Measurements from ENCODE around the gene ASAH2. TPM values are rescaled to one million over a fixed set of nuclear protein-coding genes. Genes with fewer than 3 reads are reported as not detected.

Gene ASAH2
- total and polyA plus RNA-seq, 4 donors, result 0.75 to 3.0 (median 1.0) TPM

DNA sequence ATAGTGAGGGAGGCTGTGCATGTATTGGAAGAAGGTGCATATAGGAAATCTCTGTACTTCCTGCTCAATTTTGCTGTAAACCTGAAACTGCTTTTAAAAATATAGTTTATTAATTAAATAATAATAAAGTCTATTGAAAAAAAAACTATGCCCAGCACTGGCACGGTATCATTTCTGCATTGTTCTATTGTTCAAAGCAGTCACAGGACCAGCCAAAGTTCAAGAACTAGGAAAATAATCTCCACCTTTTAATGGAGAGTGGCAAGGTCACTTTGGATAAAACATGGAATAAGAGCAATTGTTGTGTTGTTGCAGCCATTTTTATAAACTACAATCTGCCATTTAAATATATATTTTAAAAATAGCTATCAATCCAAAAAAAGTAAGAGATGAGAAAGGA lies 24.7 kb downstream of the ASAH2 start:
- Histone ChIP-seq H3K4me1 (ENCODE audit: control insufficient read depth in 4 of 4, insufficient read depth in 4 of 4, low read length in 3 of 4) (no peaks in the 10 kb centered on the region), H3K36me3 (ENCODE audit: control insufficient read depth in 4 of 4, insufficient read depth in 3 of 4, low read depth in 1 of 4, low read length in 3 of 4) (no peaks in the 10 kb centered on the region), H3K27ac (ENCODE audit: low read depth in 1 of 2, low read length in 2 of 2) (no peak overlapping the region), H3K4me3 (ENCODE audit: low read depth in 1 of 3, low read length in 3 of 3) (no peak overlapping the region), H3K9me3 (ENCODE audit: control insufficient read depth in 4 of 4, low read length in 3 of 4) (no peaks in the 10 kb centered on the region), H3K27me3 (ENCODE audit: control insufficient read depth in 4 of 4, insufficient read depth in 4 of 4, low read length in 3 of 4) (no peaks in the 10 kb centered on the region), H3K9ac (ENCODE audit: low read depth in 1 of 2, low read length in 2 of 2) (no peak overlapping the region)
- no peak for DNase-seq (ENCODE audit: low spot score)
- WGBS, result 53% methylated on average over 1 of the region's 1 CpG
- no peak for TF ChIP-seq FOXA2 (IDR thresholded peaks at IDR 0.05)

DNA sequence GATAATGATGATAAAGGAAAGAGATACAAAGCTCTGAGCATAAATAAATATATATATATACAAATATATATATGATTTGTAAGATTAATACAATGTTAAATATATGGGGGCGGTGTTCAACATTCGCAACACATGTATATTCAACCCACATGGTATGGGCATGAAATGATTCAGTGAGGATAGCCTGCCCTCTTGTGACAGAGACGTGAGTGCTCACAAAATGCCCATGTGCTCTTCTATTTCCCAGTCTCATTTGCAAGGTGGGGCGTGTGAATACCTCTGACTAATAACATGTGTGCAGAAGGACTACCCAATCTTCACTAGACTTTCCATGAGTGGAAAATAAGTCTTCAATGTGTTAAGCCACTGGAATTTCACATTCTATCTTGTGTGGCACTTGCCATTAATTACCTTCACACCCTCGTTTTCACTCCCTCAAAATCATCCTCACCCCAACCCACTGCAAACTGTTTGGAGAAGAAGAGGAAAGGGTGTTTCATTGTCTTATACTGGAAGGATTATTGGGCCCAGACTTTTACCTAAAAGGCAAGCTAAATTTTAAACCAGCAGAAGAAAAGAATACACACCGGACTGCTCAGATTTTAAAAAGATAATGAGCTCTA lies 26.9 kb downstream of the ASAH2 start:
- H3K36me3 ChIP-seq (ENCODE audit: control insufficient read depth in 4 of 4, insufficient read depth in 3 of 4, low read depth in 1 of 4, low read length in 3 of 4), result no peaks in the 10 kb centered on the region
- H3K27me3 ChIP-seq (ENCODE audit: control insufficient read depth in 4 of 4, insufficient read depth in 4 of 4, low read length in 3 of 4), result no peaks in the 10 kb centered on the region
- 42% methylated on average over 6 of the region's 6 CpGs for WGBS
- H3K9me3 ChIP-seq (ENCODE audit: control insufficient read depth in 4 of 4, low read length in 3 of 4), result no peaks in the 10 kb centered on the region
- no peaks in the 10 kb centered on the region for H3K4me1 ChIP-seq (ENCODE audit: control insufficient read depth in 4 of 4, insufficient read depth in 4 of 4, low read length in 3 of 4)
- no peak overlapping the region for H3K4me3 ChIP-seq (ENCODE audit: low read depth in 1 of 3, low read length in 3 of 3)
- no peak overlapping the region for H3K9ac ChIP-seq (ENCODE audit: low read depth in 1 of 2, low read length in 2 of 2)
- TF ChIP-seq, protein P1, sequence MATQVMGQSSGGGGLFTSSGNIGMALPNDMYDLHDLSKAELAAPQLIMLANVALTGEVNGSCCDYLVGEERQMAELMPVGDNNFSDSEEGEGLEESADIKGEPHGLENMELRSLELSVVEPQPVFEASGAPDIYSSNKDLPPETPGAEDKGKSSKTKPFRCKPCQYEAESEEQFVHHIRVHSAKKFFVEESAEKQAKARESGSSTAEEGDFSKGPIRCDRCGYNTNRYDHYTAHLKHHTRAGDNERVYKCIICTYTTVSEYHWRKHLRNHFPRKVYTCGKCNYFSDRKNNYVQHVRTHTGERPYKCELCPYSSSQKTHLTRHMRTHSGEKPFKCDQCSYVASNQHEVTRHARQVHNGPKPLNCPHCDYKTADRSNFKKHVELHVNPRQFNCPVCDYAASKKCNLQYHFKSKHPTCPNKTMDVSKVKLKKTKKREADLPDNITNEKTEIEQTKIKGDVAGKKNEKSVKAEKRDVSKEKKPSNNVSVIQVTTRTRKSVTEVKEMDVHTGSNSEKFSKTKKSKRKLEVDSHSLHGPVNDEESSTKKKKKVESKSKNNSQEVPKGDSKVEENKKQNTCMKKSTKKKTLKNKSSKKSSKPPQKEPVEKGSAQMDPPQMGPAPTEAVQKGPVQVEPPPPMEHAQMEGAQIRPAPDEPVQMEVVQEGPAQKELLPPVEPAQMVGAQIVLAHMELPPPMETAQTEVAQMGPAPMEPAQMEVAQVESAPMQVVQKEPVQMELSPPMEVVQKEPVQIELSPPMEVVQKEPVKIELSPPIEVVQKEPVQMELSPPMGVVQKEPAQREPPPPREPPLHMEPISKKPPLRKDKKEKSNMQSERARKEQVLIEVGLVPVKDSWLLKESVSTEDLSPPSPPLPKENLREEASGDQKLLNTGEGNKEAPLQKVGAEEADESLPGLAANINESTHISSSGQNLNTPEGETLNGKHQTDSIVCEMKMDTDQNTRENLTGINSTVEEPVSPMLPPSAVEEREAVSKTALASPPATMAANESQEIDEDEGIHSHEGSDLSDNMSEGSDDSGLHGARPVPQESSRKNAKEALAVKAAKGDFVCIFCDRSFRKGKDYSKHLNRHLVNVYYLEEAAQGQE (IDR thresholded peaks at IDR 0.05), result no peak
- TF ChIP-seq, protein P2, sequence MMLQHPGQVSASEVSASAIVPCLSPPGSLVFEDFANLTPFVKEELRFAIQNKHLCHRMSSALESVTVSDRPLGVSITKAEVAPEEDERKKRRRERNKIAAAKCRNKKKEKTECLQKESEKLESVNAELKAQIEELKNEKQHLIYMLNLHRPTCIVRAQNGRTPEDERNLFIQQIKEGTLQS (IDR thresholded peaks at IDR 0.05), result no peak
- TF ChIP-seq GABPA (IDR thresholded peaks at IDR 0.05 in 1 of 2, conservative IDR thresholded peaks at IDR 0.05 in 1 of 2) (no peak), CTCF (IDR thresholded peaks at IDR 0.05; ENCODE audit: low read depth, low read length, missing input control) (peak; percentile 79), YY1 (IDR thresholded peaks at IDR 0.05) (no peak), NR2F2 (IDR thresholded peaks at IDR 0.05) (no peak), SP1 (IDR thresholded peaks at IDR 0.05) (no peak), ZBTB33 (IDR thresholded peaks at IDR 0.05) (no peak), JUND (IDR thresholded peaks at IDR 0.05) (no peak), HNF4A (conservative IDR thresholded peaks at IDR 0.05) (no peak), FOXA1 (IDR thresholded peaks at IDR 0.05) (no peak), MAX (IDR thresholded peaks at IDR 0.05) (peak; percentile 30), HNF4G (IDR thresholded peaks at IDR 0.05) (no peak), EGR1 (IDR thresholded peaks at IDR 0.05; ENCODE audit: low read depth in 2 of 2) (no peak), RAD21 (IDR thresholded peaks at IDR 0.05) (peak; percentile 89 to 90)
- H3K27ac ChIP-seq (ENCODE audit: low read depth in 1 of 2, low read length in 2 of 2), result no peak overlapping the region
- DNase-seq (ENCODE audit: low spot score), result no peak
